Measurements from ENCODE around the gene SOST.

SOST gene

GRCh38 chr17:43772877-43773648, 14.5 kb upstream of the SOST start:
- TF ChIP-seq CTCF (IDR thresholded peaks at IDR 0.05; ENCODE audit: low read depth, low read length) = no peak
- no peak for DNase-seq (ENCODE audit: extremely low read depth, low read depth)

- no peak for DNase-seq (ENCODE audit: extremely low read depth, low read depth)
- no peak for TF ChIP-seq CTCF (IDR thresholded peaks at IDR 0.05; ENCODE audit: low read depth, low read length)
Measured at GRCh38 chr17:43771463-43771862, 12.9 kb upstream of the SOST start.

GRCh38 chr17:43770957-43771356, 12.4 kb upstream of the SOST start:
- no peak for DNase-seq (ENCODE audit: extremely low read depth, low read depth)
- no peak for TF ChIP-seq CTCF (IDR thresholded peaks at IDR 0.05; ENCODE audit: low read depth, low read length)

GRCh38 chr17:43769859-43770258, 11.3 kb upstream of the SOST start:
- TF ChIP-seq CTCF (IDR thresholded peaks at IDR 0.05; ENCODE audit: low read depth, low read length) = no peak
- DNase-seq (ENCODE audit: extremely low read depth, low read depth) = no peak

GRCh38 chr17:43769426-43769825, 10.8 kb upstream of the SOST start:
- no peak for TF ChIP-seq CTCF (IDR thresholded peaks at IDR 0.05; ENCODE audit: low read depth, low read length)
- no peak for DNase-seq (ENCODE audit: extremely low read depth, low read depth)

GRCh38 chr17:43768943-43769342, 10.4 kb upstream of the SOST start:
- DNase-seq (ENCODE audit: extremely low read depth, low read depth) = no peak
- TF ChIP-seq CTCF (IDR thresholded peaks at IDR 0.05; ENCODE audit: low read depth, low read length) = no peak

GRCh38 chr17:43768382-43768781, 9.8 kb upstream of the SOST start:
- no peak for TF ChIP-seq CTCF (IDR thresholded peaks at IDR 0.05; ENCODE audit: low read depth, low read length)
- DNase-seq (ENCODE audit: extremely low read depth, low read depth) = no peak

Measured in AG09319 (cell line).